Fibroblast of lung (primary cell): ENCODE data around the gene MAP4K3.

ENCODE experiments used
- CTCF ChIP-seq, 2 donors: IDR thresholded peaks in 1 of 2; conservative IDR thresholded peaks in 1 of 2; 1 replicate in 1 of 2; 2 replicates in 1 of 2; pipeline ENCODE4 v1.5.1; 2011 to 2012; ENCODE audit warnings: low read length in 2 of 2, control low read depth in 1 of 2, inconsistent platforms in 1 of 2, low read depth in 1 of 2, mild to moderate bottlenecking in 1 of 2
- EZH2 ChIP-seq: IDR thresholded peaks from 2 replicates; pipeline ENCODE4 v1.5.1; 2012; ENCODE audit warnings: low read length, control low read depth, mild to moderate bottlenecking; ENCODE audit errors: missing control alignments

- TF ChIP-seq CTCF (conservative IDR thresholded peaks at IDR 0.05 in 1 of 2, IDR thresholded peaks at IDR 0.05 in 1 of 2; ENCODE audit: low read depth in 1 of 2, low read length in 2 of 2) (no peak), EZH2 (no peak)
These were observed 33.8 kb downstream of the MAP4K3 start for GRCh38 chr2:39403311-39403710.
